Neural cell (in vitro differentiated cells): ENCODE results near the gene ARPC5L. TPM values are rescaled to one million over a fixed set of nuclear protein-coding genes. Genes with fewer than 3 reads are reported as not detected.
A peak's percentile ranks its signal among the peaks of the same experiment; 100 is the strongest.

Experiments used
- H2AFZ ChIP-seq: fragments of 200-600, 300-800 bp; sonication (generic), shearing (Covaris generic); 2 replicates; pipeline ENCODE4 v1.6.0; 2014; ENCODE audit warnings: low read depth, mild to moderate bottlenecking, antibody characterized with exemption, low read length, moderate library complexity
- H3F3A ChIP-seq: fragments of 200-600 bp; shearing (Covaris generic); 2 replicates; pipeline ENCODE4 v1.6.1; 2016; ENCODE audit warnings: mild to moderate bottlenecking, moderate library complexity, mixed read lengths, antibody characterized with exemption, low read length; ENCODE audit not compliant: insufficient read depth, poor library complexity, severe bottlenecking
- H3K27ac ChIP-seq: fragments of 200-600, 300-800 bp; sonication (generic), shearing (Covaris generic); 2 replicates; pipeline ENCODE4 v1.5.1; 2014; ENCODE audit warnings: mild to moderate bottlenecking, low read length, moderate library complexity
- H3K27me3 ChIP-seq: fragments of 300-800, 200-600 bp; sonication (generic), shearing (Covaris generic); 2 replicates; pipeline ENCODE4 v1.6.0; 2014; ENCODE audit warnings: mild to moderate bottlenecking, low read depth, low read length, moderate library complexity; ENCODE audit not compliant: insufficient read depth
- H3K36me3 ChIP-seq: fragments of 300-800, 200-600 bp; sonication (generic), shearing (Covaris generic); 2 replicates; pipeline ENCODE4 v1.5.1; 2014; ENCODE audit warnings: mild to moderate bottlenecking, antibody characterized with exemption, low read length, moderate library complexity; ENCODE audit not compliant: insufficient read depth
- H3K4me2 ChIP-seq: fragments of 300-800, 200-600 bp; sonication (generic), shearing (Covaris generic); 2 replicates; pipeline ENCODE4 v1.6.0; 2014; ENCODE audit warnings: mild to moderate bottlenecking, low read length
- H3K4me3 ChIP-seq: fragments of 300-800, 200-600 bp; sonication (generic), shearing (Covaris generic); 2 replicates; pipeline ENCODE4 v1.5.1; 2014; ENCODE audit warnings: mild to moderate bottlenecking, low read length, moderate library complexity
- H3K79me2 ChIP-seq: fragments of 200-600 bp; shearing (Covaris generic); replicated peaks from 2 replicates; pipeline ENCODE4 v1.6.0; 2014; ENCODE audit warnings: mild to moderate bottlenecking, low read length, moderate library complexity; ENCODE audit not compliant: insufficient read depth
- H3K9ac ChIP-seq: fragments of 300-800, 200-600 bp; sonication (generic), shearing (Covaris generic); 2 replicates; pipeline ENCODE4 v1.6.1; 2016; ENCODE audit warnings: mild to moderate bottlenecking, low read length, mixed read lengths
- H3K9me2 ChIP-seq: fragments of 200-600 bp; shearing (Covaris generic); 2 replicates; pipeline ENCODE4 v1.6.1; 2016; ENCODE audit warnings: mild to moderate bottlenecking, low read length, mixed read lengths; ENCODE audit not compliant: insufficient read depth
- H3K9me3 ChIP-seq: fragments of 200-600, 300-800 bp; sonication (generic), shearing (Covaris generic); 2 replicates; pipeline ENCODE4 v1.6.1; 2016; ENCODE audit warnings: mild to moderate bottlenecking, mixed run types, low read length, moderate library complexity, mixed read lengths
- H4K20me1 ChIP-seq: fragments of 200-600 bp; shearing (Covaris generic); 2 replicates; pipeline ENCODE4 v1.6.1; 2016; ENCODE audit warnings: mild to moderate bottlenecking, mixed run types; ENCODE audit not compliant: insufficient read depth
- EP300 ChIP-seq: fragments of 450-650 bp; conservative IDR thresholded peaks from 2 replicates; pipeline ENCODE4 v1.6.1; 2014; ENCODE audit warnings: antibody characterized with exemption, mild to moderate bottlenecking, moderate library complexity; ENCODE audit not compliant: poor library complexity, severe bottlenecking
- EZH2 ChIP-seq: fragments of 200-600, 300-800 bp; shearing (Covaris generic), sonication (generic); IDR thresholded peaks from 2 replicates; pipeline ENCODE4 v1.6.1; 2014; ENCODE audit warnings: antibody characterized with exemption, low read length, borderline replicate concordance, mild to moderate bottlenecking; ENCODE audit not compliant: insufficient read depth, poor library complexity, severe bottlenecking
- MXI1 ChIP-seq: fragments of 450-650 bp; conservative IDR thresholded peaks from 2 replicates; pipeline ENCODE4 v1.6.1; 2014; ENCODE audit warnings: antibody characterized with exemption, mild to moderate bottlenecking; ENCODE audit not compliant: poor library complexity, severe bottlenecking
- POLR2AphosphoS5 ChIP-seq: IDR thresholded peaks from 2 replicates; pipeline ENCODE4 v1.6.1; 2012
- RAD21 ChIP-seq: fragments of 450-650 bp; conservative IDR thresholded peaks from 2 replicates; pipeline ENCODE4 v1.6.1; 2014; ENCODE audit warnings: antibody characterized with exemption, mild to moderate bottlenecking, moderate library complexity
- SMC3 ChIP-seq: fragments of 450-650 bp; conservative IDR thresholded peaks from 2 replicates; pipeline ENCODE4 v1.6.1; 2014; ENCODE audit warnings: antibody characterized with exemption, mild to moderate bottlenecking, moderate library complexity; ENCODE audit not compliant: poor library complexity
- TAF1 ChIP-seq: IDR thresholded peaks from 2 replicates; pipeline ENCODE4 v1.6.1; 2012; ENCODE audit warnings: low read depth
- polyA plus RNA-seq: library from polyadenylated mRNA; depleted of rRNA; stranded (reverse); fragments of >200 nt; gene quantifications from 2 replicates; pipeline ENCODE4 v1.2.3, GENCODE V29; 2014
- TF ChIP-seq, protein P1 (sequence below): fragments of 450-650 bp; IDR thresholded peaks from 2 replicates; pipeline ENCODE4 v1.5.1; 2014; ENCODE audit warnings: antibody characterized with exemption, mild to moderate bottlenecking, moderate library complexity; ENCODE audit not compliant: poor library complexity, severe bottlenecking
- TF ChIP-seq, protein P2 (sequence below): IDR thresholded peaks from 2 replicates; pipeline ENCODE4 v1.6.1; 2012; ENCODE audit warnings: borderline replicate concordance

Gene ARPC5L
- polyA plus RNA-seq, 1 donor from 2014 or later, result 46.5 TPM

DNA sequence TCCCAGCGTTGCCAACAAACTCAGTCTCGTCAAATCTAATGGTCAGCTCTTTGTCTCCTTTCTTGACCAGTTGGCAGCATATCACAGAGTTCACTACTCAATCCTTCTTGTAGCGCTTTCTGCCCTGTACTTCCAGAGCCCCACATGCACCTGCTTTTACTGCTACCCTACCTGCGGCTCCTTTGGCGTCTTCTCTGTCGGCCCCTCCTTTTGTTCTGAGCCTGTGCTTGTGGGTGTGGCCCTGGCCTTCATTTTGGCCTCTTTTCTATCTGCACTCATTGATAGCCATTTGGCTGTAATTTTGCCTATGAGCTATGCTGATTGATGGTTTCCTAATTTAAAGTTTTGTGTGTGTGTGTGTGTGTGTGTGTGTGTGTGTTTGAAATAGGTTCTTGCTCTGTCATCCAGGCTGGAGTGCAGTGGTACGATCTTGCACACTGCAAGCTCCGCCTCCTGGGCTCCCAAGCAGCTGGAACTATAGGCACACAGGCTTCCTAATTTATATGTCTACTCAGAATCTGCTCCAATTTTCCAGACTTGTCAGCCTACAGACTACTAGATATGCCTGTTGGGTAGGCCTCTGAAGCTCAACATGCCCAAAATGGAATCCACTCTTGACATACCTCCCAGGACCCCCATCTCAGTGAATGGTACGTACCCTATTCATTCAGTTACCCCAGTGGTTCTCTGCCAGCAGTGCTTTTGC is 32.3 kb downstream of the ARPC5L start:
- H3K27me3 ChIP-seq, result no peaks in the 10 kb centered on the region
- no peak overlapping the region for H2AFZ ChIP-seq
- H3K9me2 ChIP-seq, result no peaks in the 10 kb centered on the region
- H3K4me3 ChIP-seq, result no peak overlapping the region
- no peaks in the 10 kb centered on the region for H3K9me3 ChIP-seq
- H3K79me2 ChIP-seq, result no peaks in the 10 kb centered on the region
- H3K36me3 ChIP-seq, result peaks cover 5% of the 10 kb centered on the region
- H4K20me1 ChIP-seq, result no peaks in the 10 kb centered on the region
- no peaks in the 10 kb centered on the region for H3F3A ChIP-seq
- H3K9ac ChIP-seq, result no peak overlapping the region
- H3K4me2 ChIP-seq, result no peak overlapping the region
- TF ChIP-seq TAF1, result no peak
- peak; percentile 55 for TF ChIP-seq RAD21
- TF ChIP-seq MXI1, result no peak
- peak overlapping the region; percentile 51 for H3K27ac ChIP-seq

DNA sequence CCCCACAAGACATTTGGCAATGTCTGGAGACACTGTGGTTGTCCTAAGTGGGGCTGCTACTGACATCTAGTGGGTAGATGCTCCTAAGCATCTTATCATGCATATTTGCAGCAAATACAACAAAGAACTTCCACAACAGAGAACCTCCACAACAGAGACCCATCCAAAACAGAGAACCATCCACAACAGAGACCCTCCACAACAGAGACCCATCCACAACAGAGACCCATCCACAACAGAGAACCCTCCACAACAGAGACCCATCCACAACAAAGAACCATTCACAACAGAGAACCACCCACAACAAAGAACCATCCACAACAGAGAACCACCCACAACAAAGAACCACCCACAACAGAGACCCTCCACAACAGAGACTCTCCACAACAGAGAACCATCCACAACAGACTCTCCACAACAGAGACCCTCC is 32.8 kb downstream of the ARPC5L start:
- no peaks in the 10 kb centered on the region for H3K9me2 ChIP-seq
- H2AFZ ChIP-seq, result peak overlapping the region; percentile 69
- TF ChIP-seq MXI1, result no peak
- peak; percentile 46 for TF ChIP-seq SMC3
- no peak for TF ChIP-seq EZH2
- TF ChIP-seq, protein P1, sequence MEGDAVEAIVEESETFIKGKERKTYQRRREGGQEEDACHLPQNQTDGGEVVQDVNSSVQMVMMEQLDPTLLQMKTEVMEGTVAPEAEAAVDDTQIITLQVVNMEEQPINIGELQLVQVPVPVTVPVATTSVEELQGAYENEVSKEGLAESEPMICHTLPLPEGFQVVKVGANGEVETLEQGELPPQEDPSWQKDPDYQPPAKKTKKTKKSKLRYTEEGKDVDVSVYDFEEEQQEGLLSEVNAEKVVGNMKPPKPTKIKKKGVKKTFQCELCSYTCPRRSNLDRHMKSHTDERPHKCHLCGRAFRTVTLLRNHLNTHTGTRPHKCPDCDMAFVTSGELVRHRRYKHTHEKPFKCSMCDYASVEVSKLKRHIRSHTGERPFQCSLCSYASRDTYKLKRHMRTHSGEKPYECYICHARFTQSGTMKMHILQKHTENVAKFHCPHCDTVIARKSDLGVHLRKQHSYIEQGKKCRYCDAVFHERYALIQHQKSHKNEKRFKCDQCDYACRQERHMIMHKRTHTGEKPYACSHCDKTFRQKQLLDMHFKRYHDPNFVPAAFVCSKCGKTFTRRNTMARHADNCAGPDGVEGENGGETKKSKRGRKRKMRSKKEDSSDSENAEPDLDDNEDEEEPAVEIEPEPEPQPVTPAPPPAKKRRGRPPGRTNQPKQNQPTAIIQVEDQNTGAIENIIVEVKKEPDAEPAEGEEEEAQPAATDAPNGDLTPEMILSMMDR, result peak; percentile 68
- no peak overlapping the region for H3K4me3 ChIP-seq
- H3K9ac ChIP-seq, result no peak overlapping the region
- H4K20me1 ChIP-seq, result no peaks in the 10 kb centered on the region
- no peaks in the 10 kb centered on the region for H3K9me3 ChIP-seq
- H3K4me2 ChIP-seq, result no peak overlapping the region
- H3F3A ChIP-seq, result no peaks in the 10 kb centered on the region
- H3K27ac ChIP-seq, result peak overlapping the region; percentile 51
- H3K79me2 ChIP-seq, result no peaks in the 10 kb centered on the region
- H3K27me3 ChIP-seq, result no peaks in the 10 kb centered on the region
- peaks cover 5% of the 10 kb centered on the region for H3K36me3 ChIP-seq

DNA sequence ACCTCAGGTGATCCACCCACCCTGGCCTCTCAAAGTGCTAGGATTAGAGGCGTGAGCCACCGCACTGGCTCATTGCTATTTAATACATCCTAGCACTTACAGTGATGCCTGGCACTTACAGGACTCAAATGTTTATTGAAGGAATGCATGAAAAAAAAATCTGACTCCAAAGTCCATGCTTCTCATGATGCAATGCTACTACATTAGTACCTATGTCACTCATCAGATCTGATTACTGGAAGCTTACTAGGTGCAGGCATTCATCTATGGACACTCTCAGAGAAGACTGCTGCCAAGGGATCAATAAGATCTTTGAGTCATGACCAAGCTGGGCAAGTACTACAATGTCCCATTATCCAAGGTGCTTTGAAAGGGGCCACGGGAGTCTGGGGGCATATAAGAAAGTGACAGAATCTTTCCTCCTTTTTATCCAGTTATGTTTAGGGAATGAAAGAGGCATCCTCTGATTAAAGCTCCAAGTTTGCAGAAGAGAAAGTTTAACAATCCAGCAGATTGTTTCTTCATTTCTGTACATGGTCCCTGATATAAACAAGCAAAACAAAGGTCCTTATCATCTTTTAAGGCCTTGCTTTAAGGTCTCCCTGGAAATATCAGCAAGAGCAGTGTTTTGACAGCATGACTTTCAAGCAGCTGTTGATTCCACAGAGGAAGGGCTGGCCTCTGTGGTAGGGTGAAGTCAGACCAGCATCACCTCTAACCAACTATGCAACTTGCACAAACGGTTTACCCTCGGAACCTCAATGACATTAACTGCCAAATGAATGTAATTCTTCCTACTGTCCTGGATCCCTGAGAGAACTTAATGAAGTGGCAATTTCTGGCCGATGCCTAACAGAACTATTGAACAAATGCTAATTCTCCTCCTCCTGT is 35.9 kb downstream of the ARPC5L start:
- no peaks in the 10 kb centered on the region for H3F3A ChIP-seq
- no peak overlapping the region for H3K4me3 ChIP-seq
- H3K9me3 ChIP-seq, result no peaks in the 10 kb centered on the region
- H4K20me1 ChIP-seq, result no peaks in the 10 kb centered on the region
- no peak overlapping the region for H3K9ac ChIP-seq
- no peak overlapping the region for H3K4me2 ChIP-seq
- H3K36me3 ChIP-seq, result no peaks in the 10 kb centered on the region
- no peak overlapping the region for H2AFZ ChIP-seq
- no peaks in the 10 kb centered on the region for H3K79me2 ChIP-seq
- H3K9me2 ChIP-seq, result no peaks in the 10 kb centered on the region
- H3K27ac ChIP-seq, result no peak overlapping the region
- no peaks in the 10 kb centered on the region for H3K27me3 ChIP-seq
- TF ChIP-seq EZH2 (no peak), POLR2AphosphoS5 (no peak), EP300 (no peak), RAD21 (no peak), TAF1 (no peak), SMC3 (no peak)
- TF ChIP-seq, protein P2, sequence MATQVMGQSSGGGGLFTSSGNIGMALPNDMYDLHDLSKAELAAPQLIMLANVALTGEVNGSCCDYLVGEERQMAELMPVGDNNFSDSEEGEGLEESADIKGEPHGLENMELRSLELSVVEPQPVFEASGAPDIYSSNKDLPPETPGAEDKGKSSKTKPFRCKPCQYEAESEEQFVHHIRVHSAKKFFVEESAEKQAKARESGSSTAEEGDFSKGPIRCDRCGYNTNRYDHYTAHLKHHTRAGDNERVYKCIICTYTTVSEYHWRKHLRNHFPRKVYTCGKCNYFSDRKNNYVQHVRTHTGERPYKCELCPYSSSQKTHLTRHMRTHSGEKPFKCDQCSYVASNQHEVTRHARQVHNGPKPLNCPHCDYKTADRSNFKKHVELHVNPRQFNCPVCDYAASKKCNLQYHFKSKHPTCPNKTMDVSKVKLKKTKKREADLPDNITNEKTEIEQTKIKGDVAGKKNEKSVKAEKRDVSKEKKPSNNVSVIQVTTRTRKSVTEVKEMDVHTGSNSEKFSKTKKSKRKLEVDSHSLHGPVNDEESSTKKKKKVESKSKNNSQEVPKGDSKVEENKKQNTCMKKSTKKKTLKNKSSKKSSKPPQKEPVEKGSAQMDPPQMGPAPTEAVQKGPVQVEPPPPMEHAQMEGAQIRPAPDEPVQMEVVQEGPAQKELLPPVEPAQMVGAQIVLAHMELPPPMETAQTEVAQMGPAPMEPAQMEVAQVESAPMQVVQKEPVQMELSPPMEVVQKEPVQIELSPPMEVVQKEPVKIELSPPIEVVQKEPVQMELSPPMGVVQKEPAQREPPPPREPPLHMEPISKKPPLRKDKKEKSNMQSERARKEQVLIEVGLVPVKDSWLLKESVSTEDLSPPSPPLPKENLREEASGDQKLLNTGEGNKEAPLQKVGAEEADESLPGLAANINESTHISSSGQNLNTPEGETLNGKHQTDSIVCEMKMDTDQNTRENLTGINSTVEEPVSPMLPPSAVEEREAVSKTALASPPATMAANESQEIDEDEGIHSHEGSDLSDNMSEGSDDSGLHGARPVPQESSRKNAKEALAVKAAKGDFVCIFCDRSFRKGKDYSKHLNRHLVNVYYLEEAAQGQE, result no peak
- TF ChIP-seq, protein P1, result no peak
